CD4-positive, alpha-beta T cell treated with Interleukin-6 at 100 ng/mL for 8 hours (primary cell): ENCODE results near the gene IRS2.
A peak's percentile ranks its signal among the peaks of the same experiment; 100 is the strongest.
"Not testable (repeated sequence)": the region's sequence is repeated elsewhere in the genome, so short reads cannot be mapped to it uniquely, and the experiment has no call there.

Experiments used
- DNase-seq: peaks from one replicate; pipeline ENCODE4 v3.0.0-alpha.2; 2020; ENCODE audit warnings: mixed read lengths, low spot score

Gene IRS2, protein sequence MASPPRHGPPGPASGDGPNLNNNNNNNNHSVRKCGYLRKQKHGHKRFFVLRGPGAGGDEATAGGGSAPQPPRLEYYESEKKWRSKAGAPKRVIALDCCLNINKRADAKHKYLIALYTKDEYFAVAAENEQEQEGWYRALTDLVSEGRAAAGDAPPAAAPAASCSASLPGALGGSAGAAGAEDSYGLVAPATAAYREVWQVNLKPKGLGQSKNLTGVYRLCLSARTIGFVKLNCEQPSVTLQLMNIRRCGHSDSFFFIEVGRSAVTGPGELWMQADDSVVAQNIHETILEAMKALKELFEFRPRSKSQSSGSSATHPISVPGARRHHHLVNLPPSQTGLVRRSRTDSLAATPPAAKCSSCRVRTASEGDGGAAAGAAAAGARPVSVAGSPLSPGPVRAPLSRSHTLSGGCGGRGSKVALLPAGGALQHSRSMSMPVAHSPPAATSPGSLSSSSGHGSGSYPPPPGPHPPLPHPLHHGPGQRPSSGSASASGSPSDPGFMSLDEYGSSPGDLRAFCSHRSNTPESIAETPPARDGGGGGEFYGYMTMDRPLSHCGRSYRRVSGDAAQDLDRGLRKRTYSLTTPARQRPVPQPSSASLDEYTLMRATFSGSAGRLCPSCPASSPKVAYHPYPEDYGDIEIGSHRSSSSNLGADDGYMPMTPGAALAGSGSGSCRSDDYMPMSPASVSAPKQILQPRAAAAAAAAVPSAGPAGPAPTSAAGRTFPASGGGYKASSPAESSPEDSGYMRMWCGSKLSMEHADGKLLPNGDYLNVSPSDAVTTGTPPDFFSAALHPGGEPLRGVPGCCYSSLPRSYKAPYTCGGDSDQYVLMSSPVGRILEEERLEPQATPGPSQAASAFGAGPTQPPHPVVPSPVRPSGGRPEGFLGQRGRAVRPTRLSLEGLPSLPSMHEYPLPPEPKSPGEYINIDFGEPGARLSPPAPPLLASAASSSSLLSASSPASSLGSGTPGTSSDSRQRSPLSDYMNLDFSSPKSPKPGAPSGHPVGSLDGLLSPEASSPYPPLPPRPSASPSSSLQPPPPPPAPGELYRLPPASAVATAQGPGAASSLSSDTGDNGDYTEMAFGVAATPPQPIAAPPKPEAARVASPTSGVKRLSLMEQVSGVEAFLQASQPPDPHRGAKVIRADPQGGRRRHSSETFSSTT (N-terminal part only)

DNA sequence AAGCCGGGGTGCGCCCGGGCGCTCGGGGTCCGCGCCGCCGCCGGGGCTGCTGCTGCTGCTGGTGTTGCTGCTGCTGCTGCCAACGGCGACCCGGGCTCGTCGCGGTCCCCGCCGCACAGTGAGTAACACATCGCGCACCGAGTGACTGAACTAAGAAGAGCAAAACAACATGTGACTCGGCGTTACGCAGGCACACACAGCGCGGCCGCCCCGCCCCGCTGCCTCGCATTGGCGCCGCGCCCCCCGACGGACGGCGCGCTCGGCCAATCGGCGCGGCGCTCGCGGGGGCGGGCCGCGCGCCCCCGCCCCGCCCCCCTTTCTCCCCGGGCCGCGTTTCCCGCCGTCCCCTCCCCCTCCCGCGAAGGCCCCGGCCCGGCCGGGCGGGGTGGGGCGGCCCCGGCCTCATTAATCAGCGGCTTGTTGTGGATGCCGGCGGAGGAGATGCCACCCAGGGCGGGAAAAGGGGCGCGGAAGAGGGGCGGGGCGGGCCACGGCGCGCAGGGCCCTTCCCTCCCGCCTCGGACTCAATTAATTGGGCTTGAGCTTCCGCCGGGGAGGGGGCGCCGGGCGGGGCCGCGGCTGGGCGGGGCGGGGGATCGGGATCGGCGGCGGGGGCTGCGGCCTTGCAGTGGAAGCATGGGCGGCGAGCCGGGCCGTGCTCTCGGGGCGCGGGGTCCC lies at the start of gene IRS2:
TSS of gene IRS2 (minus strand) at position 127 of the 678 bp plus-strand sequence. CDS start 530 bp downstream, outside the sequence.
- DNase-seq = peak; percentile 94

DNA sequence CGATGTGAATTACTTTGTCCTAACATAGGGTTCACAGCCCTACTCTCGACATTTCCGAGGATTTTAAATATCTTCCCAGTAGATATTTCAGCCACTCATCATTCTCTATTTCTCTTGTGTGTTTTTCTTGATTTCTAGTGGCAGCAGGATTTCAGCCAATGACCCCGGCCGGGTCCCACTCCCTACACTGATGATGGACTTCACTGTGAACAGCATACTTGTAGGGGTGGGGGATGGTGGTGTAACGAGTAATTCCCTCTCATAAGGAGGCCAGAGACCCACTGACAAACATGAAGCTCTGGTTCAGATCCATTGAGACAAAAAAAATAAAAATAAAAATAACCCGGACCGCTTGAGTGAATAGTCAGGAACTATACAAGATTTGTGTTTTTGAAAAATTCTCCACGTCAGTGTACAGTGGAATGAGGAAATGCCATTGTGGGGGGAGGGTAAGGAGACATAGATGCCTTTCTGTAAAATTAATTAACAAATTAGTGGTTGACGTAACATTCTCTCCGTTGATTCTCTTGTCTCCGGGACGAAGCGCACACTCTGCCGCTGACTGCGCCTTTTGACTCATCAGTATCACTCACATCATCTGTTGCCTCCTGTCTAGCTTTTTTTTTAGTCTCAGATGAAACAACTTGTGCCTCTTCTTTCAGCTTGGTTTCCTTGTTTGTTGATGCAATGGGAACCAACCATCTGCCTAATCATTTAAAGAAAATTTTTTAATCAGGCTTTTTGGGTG lies 48.8 kb upstream of the IRS2 start:
- DNase-seq = no peak

DNA sequence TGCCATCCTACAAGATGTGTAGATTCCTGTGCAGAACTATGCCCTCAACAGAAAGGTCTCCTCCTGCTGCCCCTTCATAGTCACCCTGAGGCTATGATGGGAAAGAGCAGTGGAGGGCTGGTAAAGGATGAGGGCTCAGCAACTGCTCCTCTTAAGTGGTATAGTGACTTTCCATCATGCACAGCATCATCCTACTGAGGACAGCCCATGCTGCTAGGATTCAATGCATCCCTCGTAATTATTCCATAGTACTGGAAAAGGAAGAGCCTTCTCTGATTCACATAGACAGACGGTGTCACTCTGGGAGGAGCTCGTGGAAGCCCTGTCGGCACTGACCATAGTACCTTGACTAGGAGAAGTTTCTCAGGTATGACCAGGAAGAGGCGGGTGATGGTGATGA lies 47.6 kb upstream of the IRS2 start:
- DNase-seq = no peak

DNA sequence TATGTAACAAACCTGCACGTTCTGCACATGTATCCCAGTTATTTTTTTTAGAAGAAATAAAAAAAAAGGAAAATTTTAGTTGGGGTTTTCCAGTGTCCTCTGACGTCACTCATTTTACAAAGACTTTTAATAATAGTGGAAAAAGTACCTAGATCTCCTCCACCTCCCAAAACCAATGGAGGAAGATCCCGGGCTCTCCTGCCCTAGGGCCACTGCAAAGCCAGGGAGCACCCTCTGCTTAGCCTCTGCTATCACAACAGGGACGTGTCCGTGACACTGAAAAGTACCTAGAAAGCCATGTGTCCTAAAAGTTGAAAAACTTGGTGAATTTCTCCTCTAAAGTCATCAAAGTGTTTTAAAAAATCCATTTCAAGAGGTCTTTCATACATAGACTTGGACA lies 46.7 kb upstream of the IRS2 start:
- DNase-seq = no peak

DNA sequence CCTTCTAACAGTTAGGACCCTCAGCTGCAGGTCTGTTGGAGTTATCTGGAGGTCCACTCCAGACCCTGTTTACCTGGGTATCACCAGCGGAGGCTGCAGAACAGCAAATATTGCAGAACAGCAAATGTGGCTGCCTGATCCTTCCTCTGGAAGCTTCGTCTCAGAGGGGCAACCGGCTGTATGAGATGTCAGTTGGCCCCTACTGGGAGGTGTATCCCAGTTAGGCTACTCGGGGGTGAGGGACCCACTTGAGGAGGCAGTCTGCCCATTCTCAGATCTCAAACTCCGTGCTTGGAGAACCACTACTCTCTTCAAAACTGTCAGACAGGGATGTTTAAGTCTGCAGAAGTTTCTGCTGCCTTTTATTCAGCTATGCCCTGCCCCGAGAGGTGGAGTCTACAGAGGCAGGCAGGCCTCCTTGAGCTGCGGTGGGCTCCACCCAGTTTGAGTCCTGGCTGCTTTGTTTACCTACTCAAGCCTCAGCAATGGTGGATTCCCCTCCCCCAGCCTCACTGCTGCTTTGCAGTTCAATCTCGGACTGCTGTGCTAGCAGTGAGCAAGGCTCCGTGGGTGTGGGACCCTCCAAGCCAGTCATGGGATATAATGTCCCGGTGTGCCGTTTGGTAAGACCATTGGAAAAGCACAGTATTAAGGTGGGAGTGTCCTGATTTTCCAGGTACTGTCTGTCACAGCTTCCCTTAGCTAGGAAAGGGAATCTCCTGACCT lies 42.4 kb upstream of the IRS2 start:
- not testable (repeated sequence) for DNase-seq

DNA sequence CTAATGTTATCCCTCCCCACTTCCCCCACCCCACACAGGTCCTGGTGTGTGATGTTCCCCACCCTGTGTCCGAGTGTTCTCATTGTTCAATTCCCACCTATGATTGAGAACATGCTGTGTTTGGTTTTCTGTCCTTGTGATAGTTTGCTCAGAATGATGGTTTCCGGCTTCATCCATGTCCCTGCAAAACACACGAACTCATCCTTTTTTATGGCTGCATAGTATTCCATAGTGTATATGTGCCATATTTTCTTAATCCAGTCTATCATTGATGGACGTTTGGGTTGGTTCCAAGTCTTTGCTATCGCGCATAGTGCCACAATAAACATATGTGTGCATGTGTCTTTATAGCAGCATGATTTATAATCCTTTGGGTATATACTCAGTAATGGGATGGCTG lies 36.8 kb upstream of the IRS2 start:
- not testable (repeated sequence) for DNase-seq

DNA sequence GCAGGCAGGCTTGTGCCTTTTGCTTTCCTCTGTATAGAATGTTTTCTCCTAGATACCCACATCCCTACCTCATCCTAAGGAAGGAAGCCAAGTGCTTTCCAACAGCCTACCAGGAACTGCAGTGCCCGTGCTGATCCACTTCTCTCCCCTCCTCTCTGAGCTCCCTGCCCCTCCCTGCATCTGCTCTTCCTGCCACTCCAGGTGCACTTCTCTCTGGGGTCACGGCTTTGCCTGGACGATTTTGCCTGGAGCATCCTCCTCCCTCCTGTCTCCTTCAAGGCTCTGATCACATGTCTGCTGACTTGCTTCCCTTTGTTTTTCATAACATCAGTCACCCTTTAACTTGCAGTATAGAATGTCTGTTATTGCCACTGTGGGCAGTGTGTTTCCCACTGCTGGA lies 34.7 kb upstream of the IRS2 start:
- DNase-seq = no peak

DNA sequence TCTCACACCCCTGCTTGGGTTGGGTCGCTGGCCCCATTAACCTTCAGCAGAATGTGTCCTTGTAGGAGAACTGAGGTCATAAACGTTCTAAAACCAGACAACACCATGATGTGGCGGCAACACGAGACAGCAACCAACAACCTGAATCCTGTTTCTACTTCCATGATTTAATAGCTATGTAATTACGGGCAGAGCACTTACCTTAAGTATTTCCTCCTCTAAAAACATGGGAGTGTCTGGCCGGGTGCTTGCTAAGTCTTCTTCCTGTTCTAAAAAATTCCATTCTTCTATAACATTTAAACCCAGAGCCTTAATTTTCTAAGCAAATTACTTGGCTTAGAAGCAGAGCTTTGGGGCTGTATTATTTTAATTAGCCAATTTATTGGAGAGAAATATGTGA lies 33.5 kb upstream of the IRS2 start:
- no peak for DNase-seq

DNA sequence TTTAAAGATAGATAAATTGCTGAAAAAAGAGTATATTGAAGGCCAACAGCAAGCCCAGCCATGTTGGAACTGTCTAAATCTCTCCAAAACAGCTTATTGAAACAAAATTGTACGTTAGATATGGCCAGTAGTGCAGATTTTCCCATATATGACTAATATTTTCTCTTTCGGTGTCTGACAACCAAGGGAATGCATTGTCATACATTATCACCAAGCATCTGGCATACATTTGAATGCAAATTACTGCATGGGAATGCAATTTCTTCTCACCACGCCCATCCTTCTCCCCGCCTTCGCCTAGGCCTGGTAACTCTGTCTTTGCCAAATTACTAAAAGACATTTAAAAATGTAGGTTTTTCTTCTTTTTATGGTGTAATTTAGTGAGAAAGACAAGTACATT lies 32.5 kb upstream of the IRS2 start:
- DNase-seq = no peak

DNA sequence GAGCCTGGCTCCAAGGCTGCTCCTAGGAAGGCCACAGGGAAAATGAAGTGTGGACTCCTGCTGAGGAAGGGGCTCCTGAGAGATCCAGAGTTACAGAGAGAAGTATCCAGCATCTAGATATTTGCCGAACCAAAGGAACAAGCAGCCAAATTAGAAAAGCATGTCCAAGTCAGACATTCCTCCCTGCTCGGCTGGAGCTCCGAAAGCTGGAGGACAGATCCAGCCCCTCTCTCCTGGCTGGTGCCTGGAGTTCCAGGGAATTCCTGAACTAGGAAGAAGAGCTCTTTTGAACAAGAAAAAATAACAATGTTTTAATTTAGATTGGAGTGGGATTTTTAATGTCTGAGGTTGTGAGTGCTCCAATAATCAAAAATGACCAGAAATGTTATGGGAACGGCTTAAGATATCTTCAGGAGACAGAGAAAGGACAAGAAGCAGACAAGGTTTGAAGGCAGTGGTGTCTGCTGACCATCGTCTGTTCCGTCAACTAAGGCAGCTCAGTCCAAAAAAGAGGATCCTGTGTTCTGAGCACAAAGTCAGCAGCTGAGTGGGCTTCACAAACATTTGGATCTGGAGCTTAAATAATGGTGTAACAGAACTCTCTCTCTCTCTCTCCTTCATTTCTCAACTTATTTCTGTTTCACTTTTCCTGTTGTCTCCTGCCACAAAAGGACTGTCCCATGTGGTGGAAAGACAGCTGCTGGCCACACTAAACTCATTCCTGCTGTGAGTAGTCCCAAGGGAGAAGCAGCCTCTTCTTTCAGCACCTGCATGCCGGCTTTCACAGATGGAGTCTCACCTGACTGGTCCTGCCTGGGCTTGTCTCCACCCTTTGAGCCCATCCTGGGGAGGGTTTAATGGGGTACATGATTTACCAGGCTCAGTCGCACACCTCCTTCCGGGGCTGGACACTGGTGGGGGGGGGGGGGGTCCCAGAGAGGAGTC lies 31.5 kb upstream of the IRS2 start:
- no peak for DNase-seq

DNA sequence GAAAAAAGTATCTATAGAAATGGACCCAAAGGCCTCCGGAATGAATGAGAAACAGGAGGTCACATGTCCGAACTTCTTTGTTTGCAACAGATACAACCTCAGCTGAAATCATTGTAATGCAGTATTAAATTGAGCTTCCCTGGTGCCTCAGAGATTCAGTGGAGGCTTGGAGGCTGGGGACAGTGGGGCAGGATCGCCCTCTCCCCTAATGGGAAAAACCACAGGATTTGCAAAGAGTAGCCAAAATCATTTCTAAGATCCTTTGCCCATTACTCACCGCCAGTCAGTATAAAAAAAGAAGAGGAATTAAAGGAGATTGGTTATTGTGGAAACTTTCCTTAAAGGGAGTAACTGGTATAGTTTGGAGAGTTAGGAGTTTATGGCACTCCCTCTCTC lies 30.4 kb upstream of the IRS2 start:
- DNase-seq = no peak

DNA sequence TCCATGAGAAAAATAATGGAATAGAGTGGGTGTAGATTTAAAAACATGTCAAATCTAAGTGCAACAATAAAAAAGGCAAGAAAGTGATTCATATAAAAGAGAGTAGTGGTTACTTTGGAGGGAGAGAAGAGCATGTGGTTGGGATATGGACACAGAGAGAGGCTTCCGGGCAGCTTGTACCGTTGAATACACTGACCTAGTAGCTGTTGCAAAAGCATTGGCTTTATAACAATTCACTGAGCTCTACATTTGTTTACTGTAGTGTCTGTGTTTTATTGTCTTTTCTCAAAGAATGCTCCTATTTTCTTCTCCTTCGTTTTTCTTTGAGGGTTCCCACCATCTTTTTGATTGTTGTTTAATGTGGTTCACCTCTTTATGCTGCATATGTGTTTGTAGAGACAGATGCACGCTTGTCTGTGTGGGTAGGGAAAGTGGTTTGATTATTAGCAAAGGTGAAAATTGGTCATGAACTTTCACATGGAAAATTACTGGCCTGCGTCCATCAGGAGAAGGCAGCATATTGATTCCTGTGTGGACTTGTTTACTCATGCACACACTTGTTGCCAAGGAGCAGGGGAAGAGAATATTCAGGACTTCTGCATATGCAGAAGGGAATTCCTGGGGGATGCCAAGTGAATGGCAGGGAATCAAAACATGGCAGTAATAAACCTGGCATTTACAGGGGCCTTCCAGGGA lies 29.9 kb upstream of the IRS2 start:
- no peak for DNase-seq

DNA sequence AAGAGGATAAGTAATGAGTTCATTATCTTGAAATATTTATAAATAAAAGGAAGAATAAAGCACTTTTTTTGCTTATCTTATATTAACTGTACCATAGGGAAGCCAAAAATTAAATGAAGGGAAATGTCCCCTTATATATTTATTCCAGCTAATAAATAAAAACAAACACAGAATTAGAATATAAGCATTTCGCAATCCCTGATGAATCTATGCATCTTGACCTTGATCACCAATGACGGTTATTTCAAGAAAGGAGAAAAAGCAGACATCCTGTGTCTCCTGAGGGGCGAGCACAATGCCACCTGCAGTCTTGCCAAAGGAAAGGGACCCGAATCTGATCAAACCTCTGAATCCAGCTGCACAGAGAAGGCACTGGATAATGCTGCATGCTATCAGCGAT lies 29.3 kb upstream of the IRS2 start:
- DNase-seq = no peak

DNA sequence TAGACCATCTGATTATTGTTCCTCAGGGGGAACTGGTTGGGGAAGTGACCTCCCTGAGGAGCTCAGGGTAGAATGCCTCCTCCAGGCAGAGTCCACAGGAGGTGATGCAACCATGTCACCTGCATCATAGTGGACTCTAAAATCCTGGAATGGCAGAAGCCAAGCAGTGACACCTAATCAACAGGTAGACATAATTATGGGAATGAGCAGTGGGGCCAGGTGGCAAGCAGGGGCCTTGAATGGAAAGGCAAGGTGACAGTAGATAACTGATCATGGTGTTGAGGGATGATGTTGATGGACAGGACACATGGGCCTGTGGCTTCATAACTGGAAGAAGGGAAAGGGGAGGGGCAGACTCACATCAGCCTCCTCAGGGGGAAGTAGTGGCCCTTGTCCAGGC lies 27.3 kb upstream of the IRS2 start:
- DNase-seq = no peak

DNA sequence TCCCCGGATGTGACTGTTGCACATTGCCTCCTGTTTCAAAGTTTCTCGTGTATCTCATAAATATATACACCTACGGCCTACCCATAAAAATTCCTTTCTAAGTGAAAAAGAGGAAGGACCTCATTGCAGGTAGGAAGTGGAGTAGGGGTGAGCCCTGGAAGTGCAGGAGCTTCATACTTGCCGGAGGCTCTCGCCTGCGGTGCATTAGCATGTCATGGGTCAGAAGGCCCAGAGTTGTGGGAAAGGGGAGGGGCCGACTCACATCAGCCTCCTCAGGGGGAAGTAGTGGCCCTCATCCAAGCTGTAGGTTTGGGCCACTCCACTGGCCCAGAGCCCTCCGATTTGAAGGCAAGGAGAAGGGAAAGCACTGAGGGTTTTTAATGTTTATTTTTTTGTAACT lies 26.0 kb upstream of the IRS2 start:
- DNase-seq = no peak

DNA sequence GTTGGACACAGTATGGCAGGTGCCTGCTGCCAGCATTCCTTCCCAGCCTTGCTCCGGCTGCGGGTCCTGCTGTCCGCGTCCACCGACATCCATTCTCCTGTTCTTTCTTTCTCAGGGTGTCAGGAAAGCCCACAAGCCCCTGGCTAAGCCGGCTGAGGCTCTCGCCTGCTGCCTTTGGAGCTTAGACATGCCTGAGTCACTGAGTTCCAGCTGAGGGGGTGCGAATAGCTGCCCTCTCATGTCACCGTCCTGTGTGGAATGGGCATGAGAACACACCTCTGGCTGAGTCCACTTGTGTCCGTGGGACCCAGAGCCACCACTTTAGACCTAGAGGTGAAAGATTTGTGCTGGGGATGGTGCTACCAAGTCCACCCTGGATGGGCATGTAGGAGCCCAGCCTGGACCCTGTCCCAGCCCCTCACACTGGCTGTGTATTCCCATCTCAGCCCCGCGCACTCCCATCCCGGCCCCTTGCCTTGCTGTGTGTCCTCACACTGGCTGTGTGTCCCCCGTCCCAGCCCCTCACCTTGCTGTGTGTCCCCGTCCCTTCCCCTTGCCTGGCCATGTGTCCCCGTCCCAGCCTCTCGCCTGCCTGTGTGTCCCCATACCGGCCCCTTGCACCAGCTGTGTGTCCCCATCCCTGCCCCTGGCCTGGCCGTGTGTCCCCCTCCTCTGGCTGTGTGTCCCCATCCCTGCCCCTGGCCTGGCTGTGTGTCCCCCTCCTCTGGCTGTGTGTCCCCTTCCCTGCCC lies 24.6 kb upstream of the IRS2 start:
- no peak for DNase-seq

DNA sequence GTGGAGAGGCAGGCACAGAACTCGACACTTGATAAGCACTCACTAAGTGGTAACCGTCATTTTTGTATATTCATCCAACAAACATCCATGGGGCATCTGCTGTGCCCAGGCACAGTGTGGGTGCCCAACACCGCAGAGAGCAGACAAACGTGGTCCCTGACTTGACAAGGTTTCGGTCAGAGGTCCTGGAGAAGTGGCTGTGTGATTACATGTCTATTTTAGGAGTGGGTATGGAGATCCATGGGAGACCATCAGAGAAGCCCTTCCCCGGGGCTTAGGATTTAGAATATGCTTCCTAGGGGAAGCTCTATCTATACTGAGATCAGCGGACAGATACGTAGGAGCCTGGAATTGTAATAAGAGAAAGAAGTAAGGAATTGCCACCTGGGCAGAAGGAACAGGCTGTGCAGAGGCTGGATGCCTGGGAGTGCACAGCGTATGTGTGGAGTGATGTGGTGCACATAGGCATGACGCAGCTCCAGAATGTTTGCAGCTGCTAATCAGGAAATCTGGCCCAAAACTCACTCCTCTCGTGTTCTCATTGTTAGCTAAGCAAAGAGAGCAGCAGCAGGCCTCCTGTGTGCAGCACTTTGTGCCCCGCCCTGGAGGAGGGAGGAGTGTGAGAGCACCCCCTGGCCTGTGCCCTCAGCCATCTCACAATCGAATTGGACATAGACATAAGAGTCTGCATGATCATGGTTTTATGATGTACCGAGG lies 23.0 kb upstream of the IRS2 start:
- DNase-seq = no peak
